Chondrocyte (in vitro differentiated cells): ENCODE measurements around the gene UNKL. TPM values are rescaled to one million over a fixed set of nuclear protein-coding genes. Genes with fewer than 3 reads are reported as not detected.

Experiments
- DNase-seq: peaks from one replicate; pipeline ENCODE4 v3.0.0; 2021; ENCODE audit warnings: mixed read lengths, low spot score
- H3K27ac Mint-ChIP-seq: one replicate; pipeline ENCODE4 v1.8.0; 2021; ENCODE audit warnings: mild to moderate bottlenecking, moderate library complexity, mixed read lengths; ENCODE audit not compliant: unreplicated experiment
- H3K27me3 Mint-ChIP-seq: 2 replicates; pipeline ENCODE4 v1.8.0; 2021; ENCODE audit warnings: low read depth, mixed read lengths
- H3K36me3 Mint-ChIP-seq: 2 replicates; pipeline ENCODE4 v1.8.0; 2021; ENCODE audit warnings: low read depth, mixed read lengths
- H3K4me1 Mint-ChIP-seq: 2 replicates; pipeline ENCODE4 v1.8.0; 2021; ENCODE audit warnings: low read depth, mild to moderate bottlenecking, mixed read lengths
- H3K4me3 Mint-ChIP-seq: one replicate; pipeline ENCODE4 v1.8.0; 2021; ENCODE audit warnings: mild to moderate bottlenecking, moderate library complexity, mixed read lengths; ENCODE audit not compliant: unreplicated experiment
- H3K9me3 Mint-ChIP-seq: 2 replicates; pipeline ENCODE4 v1.8.0; 2021; ENCODE audit warnings: low read depth, mixed read lengths
- total RNA-seq: library from RNA; stranded (reverse); gene quantifications from 3 replicates; pipeline ENCODE4 v1.2.1, GENCODE V29; 2021
- TF ChIP-seq, protein P1 (sequence below): fragments of 200-600 bp; sonication (generic); IDR thresholded peaks from 2 replicates; pipeline ENCODE4 v1.5.0; 2021; ENCODE audit warnings: antibody characterized with exemption, mild to moderate bottlenecking, moderate library complexity

The UNKL gene
- total RNA-seq, 1 donor from 2014 or later = 12.6 TPM

DNA sequence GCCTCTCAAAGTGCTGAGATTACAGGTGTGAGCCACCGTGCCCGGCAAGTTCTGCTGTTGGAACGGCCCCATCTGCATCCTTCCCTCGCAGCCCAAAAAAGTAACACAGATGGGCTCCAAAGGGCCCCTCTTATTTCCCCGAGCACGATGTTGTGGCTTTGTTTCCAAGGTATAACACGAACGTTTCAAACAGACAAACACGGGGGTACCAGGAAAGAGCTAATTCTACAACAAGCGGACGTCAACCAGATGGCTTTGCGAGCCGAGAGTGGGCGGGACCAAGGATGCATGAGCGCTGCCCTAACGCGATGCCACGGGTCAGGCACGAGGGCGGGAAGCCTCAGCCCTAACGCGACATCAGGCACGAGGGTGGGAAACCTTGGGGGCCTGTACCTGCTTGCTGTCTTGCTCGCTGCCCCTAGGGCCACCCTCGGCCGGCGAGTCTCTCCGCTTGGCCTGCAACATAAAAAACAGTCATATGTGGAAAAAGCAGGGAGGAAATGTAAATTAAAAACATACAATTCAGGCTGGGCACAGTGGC, 24.2 kb downstream of the UNKL start:
- no peaks in the 10 kb centered on the region for H3K27me3 Mint-ChIP-seq
- no peak overlapping the region for H3K4me3 Mint-ChIP-seq
- TF ChIP-seq, protein P1, sequence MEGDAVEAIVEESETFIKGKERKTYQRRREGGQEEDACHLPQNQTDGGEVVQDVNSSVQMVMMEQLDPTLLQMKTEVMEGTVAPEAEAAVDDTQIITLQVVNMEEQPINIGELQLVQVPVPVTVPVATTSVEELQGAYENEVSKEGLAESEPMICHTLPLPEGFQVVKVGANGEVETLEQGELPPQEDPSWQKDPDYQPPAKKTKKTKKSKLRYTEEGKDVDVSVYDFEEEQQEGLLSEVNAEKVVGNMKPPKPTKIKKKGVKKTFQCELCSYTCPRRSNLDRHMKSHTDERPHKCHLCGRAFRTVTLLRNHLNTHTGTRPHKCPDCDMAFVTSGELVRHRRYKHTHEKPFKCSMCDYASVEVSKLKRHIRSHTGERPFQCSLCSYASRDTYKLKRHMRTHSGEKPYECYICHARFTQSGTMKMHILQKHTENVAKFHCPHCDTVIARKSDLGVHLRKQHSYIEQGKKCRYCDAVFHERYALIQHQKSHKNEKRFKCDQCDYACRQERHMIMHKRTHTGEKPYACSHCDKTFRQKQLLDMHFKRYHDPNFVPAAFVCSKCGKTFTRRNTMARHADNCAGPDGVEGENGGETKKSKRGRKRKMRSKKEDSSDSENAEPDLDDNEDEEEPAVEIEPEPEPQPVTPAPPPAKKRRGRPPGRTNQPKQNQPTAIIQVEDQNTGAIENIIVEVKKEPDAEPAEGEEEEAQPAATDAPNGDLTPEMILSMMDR = no peak
- H3K9me3 Mint-ChIP-seq = no peaks in the 10 kb centered on the region
- H3K27ac Mint-ChIP-seq = no peak overlapping the region
- no peaks in the 10 kb centered on the region for H3K4me1 Mint-ChIP-seq
- peaks cover 5% of the 10 kb centered on the region for H3K36me3 Mint-ChIP-seq
- DNase-seq = no peak

DNA sequence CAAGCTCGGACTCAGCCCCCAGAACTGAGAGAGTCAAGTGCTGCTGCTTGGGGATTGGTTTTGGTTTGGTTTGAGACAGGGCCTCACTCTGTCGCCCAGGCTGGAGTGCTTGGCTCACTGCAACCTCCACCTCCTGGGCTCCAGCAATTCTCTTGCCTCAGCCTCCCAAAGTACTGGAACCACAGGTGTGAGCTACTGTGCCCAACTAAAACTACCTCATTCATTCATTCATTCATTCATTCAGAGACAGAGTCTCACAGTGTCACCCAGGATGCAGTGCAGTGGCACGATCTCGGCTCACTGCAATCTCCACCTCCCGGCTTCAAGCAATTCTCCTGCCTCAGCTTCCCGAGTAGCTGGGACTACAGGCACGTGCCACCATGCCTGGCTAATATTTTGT, 24.7 kb downstream of the UNKL start:
- Mint-ChIP-seq H3K27me3 (no peaks in the 10 kb centered on the region), H3K9me3 (no peaks in the 10 kb centered on the region), H3K27ac (no peak overlapping the region), H3K36me3 (peaks cover 6% of the 10 kb centered on the region), H3K4me1 (no peaks in the 10 kb centered on the region), H3K4me3 (no peak overlapping the region)
- DNase-seq = no peak
- TF ChIP-seq, protein P1 = no peak

DNA sequence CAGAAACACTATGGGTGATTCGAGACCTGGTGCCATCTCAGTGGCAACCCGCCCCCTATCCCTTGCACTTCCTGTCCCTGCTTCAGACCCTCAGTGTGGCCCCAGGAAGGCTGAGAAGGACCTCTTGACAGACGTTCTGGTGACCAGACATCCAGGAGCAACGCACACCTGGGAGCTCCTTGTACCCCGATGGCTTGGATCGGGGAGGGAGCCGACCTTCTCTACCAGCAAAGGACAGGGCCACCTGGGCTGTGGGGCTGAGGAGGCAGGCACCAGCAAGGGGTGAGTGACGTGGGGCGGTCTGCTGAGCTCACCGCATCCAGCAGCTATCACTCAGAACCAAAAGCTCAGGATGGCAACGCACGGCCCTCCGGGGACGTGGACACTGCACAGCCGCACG, 27.2 kb downstream of the UNKL start:
- Mint-ChIP-seq H3K4me3 (no peak overlapping the region), H3K27ac (no peak overlapping the region), H3K9me3 (no peaks in the 10 kb centered on the region), H3K27me3 (no peaks in the 10 kb centered on the region), H3K4me1 (no peaks in the 10 kb centered on the region), H3K36me3 (peaks cover 4% of the 10 kb centered on the region)
- DNase-seq = no peak
- TF ChIP-seq, protein P1 = no peak

DNA sequence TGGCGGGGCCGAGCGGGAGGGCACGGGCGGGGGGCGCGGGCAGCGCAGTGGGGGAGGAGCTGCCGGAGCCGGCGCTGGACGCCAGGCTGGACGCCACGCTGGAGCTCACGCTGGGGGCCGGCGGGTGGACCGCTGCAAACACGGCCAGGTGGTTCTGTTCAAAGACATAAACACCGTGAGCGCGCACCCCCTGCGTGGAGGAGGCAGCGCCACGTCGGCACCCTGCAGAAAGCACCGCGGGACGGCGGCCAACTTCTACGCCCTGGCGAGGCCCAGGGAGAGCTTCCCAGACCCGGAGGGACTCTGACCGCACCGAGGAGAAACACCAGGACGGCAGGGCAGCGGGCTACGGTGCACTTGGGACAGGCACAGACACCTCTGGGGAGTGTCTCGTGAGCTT, 29.3 kb downstream of the UNKL start:
- TF ChIP-seq, protein P1 = no peak
- peaks cover under 1% of the 10 kb centered on the region for H3K4me1 Mint-ChIP-seq
- no peak for DNase-seq
- H3K36me3 Mint-ChIP-seq = peaks cover 3% of the 10 kb centered on the region
- no peaks in the 10 kb centered on the region for H3K27me3 Mint-ChIP-seq
- no peaks in the 10 kb centered on the region for H3K9me3 Mint-ChIP-seq
- no peak overlapping the region for H3K4me3 Mint-ChIP-seq
- H3K27ac Mint-ChIP-seq = no peak overlapping the region

DNA sequence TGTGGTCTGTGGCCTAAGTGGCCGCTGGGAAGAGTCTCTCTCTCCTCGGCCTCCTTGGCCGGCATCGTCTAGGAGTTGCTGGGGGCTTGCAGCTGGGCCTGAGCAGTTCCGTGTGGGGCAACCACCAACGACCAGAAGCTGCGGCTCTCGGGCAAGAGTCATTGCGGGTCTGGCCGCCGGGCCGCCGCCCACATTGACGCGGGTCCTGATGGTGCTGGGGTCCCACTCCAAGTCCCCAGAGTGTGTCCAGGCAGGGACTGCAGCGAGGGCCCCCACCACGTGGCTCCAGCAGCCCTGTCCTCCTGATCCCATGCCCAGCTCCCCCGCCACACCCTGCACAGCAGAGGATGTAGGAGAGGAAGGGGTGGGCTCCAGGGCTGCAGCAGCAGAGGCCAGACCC, 30.9 kb downstream of the UNKL start:
- TF ChIP-seq, protein P1 = no peak
- H3K9me3 Mint-ChIP-seq = no peaks in the 10 kb centered on the region
- H3K27me3 Mint-ChIP-seq = no peaks in the 10 kb centered on the region
- no peak overlapping the region for H3K27ac Mint-ChIP-seq
- H3K36me3 Mint-ChIP-seq = peaks cover 2% of the 10 kb centered on the region
- no peak overlapping the region for H3K4me3 Mint-ChIP-seq
- peaks cover 9% of the 10 kb centered on the region for H3K4me1 Mint-ChIP-seq
- no peak for DNase-seq
